NCI-H128 (cell line): ENCODE measurements around the gene CDC73.
A peak's percentile ranks its signal among the peaks of the same experiment; 100 is the strongest.
"Not testable (repeated sequence)": the region's sequence is repeated elsewhere in the genome, so short reads cannot be mapped to it uniquely, and the experiment has no call there.

ENCODE experiments used
- DNase-seq: peaks from one replicate; lab custom pipeline; 2025; ENCODE audit not compliant: unreplicated experiment; lab: John Stamatoyannopoulos, UW

CDC73 gene

DNA sequence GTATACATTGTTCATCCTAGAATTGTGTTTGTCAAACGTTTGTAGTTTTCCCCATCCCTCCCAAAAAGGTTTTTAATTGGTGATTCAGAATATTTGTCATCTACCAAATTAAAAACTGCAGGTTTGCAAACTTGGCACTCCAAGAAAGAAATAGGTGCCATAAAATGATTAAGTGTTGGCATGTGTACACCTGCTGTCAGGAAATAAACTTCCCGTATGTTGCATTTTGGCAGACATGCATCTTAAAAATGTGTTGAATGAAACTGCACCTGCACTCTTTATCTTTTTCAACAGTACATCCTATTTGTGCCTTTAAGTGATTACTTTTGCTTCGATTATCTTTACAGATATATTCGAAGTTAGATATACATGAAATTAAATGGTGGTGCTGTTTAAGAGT is 57.3 kb downstream of the CDC73 start:
- no peak for DNase-seq

DNA sequence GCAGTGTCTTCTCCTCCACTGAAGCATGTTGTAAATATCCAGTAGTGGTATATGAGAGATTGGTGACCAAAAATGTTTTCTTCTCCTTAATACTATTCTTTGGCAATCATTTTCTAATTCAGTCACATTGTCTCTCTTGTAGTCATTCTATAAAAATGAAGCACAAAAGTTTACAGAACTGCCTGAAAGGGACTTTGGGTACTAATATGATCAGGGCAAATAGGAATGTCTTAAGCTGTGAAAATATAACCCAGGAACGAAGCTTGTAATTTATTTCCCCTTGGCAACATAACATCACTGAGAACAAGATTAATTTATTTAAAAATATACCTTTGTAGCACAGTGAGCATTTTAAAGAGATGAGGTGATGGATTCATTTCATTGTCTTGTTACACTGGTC is 59.7 kb downstream of the CDC73 start:
- DNase-seq = no peak

DNA sequence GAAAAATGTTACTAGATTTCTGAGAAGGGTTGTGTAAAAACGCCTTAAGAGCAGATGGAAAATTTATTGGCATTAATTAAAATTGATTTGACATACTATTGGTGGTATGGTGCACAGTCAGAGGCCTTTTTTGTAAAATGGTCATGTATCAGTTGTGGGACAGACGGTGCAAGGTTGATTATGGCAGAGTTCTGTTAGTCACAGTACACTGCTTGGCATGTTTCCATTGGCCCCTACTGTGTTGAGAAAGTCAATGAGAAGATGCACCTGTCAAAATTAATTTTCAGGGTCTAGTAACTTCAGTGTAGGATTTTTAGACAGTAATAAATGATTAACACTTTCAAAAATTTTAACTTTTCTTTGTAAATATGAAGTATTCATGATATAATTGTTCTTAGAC is 60.2 kb downstream of the CDC73 start:
- no peak for DNase-seq

DNA sequence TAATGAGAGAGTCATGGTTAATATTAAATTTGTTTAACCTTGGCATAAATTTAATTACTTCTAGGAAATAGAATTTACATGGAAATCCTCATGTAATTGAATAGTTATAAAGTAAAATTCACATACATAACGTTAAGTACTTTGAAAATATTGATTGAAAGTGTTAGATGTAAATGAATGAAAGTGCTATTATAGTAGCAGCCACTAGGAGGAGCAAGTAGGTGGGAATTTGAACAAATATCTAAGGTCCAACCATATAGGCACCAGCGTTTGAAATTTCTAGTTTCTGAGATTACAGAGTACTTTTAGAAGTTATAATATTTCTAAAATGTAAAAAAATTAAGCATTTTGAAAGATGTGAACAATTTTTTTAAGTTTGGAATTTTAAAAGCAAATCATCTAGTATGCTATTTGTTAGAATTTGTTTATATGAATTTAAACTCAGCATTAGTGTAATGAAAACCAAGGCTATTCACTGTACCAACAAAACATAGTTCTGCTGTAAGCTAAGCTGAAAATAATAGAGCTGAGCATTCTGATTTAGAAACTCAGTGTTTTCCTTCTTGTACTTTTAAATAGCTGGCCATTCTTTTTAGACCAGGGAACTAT is 61.3 kb downstream of the CDC73 start:
- DNase-seq = no peak

DNA sequence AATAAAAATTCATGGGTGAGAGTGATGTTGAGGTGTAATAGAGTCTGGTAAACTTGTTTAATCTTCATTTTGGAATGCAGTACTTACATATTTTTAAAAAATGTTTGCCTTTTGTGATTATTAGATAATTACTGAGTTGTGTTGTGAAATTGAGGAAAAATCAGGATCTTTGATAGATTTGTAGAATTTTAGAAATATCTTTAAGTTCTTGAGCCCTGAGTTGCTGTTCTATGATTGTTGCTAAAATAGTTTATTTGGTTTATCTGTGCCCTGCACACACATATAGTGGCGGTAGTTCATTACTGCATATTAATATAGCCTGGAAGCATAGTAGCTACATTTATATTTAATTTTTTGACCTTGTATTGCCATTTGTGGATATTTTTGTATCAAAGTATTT is 62.9 kb downstream of the CDC73 start:
- no peak for DNase-seq

DNA sequence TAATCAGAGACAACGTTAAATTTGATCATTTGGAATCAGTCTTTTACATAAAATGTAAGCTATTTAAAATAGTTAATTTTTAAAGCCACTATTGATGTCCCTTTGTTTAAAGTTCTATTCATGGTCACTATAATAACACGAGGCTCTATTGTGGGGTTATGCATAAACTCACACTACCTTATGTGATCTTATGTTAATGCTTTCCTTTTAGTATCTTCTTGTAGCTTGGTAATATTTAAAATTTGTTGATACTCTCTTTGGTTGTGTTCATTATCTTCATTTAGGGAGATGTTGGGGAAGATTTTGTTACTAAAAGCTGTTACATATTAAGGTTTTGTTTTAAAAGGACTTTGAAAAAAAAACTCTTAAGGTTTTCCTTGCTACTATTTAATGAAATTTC is 63.4 kb downstream of the CDC73 start:
- no peak for DNase-seq

DNA sequence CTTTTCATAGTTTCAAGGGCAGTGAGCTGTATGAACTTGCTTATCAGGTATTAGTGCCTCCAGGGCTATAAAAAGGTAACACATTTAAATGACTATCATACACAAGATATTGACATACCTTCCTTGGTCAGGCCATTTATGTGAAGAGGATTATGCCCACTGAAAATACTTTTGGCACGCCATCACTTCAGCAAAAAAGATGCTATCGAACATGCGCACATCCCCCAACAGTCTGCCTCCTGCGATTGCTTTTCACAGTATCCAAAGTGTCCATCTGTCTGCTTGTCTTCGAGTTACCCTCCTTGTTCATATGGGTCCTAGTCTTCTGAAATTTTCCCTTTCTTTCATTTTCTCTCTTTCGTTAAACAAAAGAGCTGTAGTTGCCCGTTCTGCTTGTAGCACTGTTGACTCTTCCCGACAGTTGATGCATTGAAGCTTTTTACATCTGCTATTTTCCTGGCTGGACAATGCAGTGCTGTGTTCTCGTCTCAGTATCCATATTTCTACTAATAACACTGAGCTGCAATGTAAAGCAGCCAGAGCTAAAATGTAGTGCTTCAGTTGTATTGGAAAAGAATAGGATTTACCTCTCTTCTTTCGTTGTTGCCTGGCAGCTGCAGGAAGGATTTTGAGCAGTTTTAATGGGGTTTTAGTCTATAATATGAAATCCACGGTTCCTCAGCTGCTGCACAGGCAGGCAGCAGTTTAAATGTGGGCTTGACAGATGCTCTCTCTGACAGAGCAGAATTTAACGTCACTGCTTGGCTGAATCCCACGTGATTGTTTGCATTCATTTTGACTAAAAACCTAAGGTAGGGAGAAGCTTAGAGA is 64.3 kb downstream of the CDC73 start, which contains the start of gene B3GALT2:
Gene B3GALT2, minus strand, starts transcription at position 713 of the 831 bp plus-strand sequence. CDS start 5,051 bp downstream, outside the sequence.
- DNase-seq = peak; percentile 38

DNA sequence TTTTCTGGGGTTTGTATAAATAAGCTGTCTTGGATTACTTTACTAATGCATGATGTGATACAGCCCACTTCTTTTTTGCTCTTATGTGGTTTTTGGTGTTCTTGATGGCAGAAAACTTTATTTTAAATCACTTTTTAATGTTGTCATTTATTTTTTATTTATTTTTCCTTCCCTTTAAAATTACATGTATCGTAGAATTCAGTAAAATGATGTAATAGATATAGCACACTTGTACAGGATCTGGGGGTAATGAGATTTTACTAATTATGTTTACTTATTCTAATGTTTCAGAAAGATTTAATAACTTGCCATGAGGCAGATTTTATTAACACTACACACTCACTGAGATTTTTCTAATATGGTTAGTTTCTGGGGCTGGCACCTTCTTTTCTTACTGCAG is 65.3 kb downstream of the CDC73 start:
- DNase-seq = no peak

DNA sequence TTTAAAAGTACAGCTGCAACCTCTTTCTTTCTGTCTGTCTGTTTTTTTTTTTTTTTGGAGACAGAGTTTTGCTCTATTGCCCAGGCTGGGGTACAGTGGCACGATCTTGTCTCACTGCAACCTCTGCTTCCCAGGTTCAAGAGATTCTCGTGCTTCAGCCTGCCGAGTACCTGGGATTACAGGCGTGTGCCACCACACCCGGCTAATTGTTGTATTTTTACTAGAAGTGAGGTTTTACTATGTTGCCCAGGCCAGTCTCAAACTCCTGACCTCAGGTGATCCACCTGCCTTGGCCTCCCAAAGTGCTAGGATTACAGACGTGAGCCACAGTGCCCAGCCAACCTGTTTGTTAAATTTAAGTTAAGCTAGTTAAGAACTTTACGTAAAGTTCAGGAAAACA is 67.1 kb downstream of the CDC73 start:
- DNase-seq = not testable (repeated sequence)

DNA sequence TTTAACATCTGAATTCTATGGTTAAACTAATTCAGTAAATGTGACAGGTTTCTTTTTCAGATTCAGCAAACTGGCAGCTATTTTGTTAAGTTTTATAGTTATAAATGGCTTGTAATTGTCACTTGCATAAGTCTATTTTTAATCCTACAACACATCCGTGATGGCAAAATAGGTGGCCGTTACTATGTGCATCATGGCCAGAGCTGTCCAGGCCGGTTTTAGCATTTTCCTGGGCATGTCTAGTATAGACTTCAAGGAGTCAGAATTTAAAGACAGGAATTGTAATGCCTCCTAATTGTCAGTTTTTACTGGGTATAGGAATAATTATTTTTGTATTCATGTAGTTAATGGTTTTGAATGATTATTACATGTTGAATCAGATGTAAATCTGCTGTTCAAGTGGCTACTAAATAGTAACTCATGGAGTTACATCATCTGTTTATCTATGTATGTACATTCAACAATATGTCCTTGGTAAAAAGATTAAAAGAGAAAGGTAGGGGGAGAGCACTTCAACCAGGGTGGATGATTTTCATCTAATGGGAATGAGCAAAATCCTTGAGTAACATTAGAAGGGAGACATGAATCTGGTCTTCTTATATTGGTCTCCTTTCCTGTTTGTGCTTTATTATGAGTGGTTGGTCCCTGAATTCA is 67.7 kb downstream of the CDC73 start:
- DNase-seq = no peak

DNA sequence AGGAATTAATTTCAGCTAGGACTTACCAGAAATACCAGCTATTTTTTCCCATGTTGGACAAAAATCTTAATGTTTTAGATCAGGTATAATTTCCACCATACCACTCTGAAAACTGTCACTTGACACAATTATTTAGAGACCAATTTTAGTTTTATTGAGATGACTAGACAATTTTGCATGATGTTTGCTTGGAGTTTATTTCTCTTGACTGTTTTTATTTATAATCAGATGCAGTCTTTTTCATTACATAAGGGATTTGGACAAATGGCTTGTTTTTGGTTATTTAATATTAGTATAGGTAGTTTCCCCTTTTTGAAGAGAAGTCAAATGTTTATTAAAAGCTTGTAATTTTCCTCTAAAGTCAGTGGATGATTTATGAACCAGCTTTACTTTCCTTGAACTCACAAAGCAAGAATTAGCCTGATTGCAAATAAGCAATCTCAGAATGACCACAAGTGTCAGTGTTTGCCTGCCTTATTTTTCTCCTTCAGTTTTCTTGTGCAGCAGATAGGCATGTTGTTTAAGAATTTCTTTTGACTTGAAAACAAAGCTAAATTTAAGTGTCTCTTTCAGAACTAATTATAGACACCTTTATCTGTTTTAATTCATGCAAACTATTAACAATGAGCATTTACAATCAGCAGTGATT is 68.4 kb downstream of the CDC73 start:
- DNase-seq = no peak

DNA sequence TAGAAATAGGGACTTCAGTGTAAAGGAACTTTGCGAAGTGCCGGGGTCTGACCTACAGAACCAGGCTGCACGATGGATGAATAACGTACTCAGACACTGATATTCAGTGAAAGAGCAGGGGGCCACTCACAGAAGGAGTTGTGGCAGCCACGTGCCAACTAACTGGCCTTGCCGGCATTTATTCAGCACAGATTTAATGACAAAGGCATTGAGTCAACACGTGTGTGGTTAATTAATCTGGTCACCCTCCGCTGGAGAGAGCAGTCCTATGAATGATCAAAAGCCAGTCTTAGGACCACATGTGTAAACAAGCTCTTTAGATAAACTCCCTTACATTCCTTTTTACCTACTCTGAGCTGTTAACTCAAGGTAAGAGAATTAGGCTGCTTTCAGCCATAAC is 70.8 kb downstream of the CDC73 start:
- no peak for DNase-seq

DNA sequence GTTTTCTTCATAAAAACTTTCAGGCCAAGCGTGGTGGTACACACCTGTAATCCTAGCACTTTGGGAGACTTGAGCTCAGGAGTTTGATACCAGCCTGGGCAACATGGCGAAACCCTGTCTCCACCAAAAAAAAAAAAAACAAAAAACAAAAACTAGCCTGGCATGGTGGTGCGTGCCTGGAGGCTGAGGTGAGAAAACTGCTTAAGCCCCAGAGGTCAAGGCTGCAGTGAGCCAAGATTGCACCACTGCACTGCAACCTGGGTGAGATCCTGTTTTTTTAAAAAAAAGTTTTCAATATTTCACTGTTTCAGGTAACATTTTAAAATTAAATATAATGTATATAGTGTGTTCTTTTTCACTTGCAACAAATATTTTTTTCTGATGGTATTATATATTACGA is 78.1 kb downstream of the CDC73 start:
- DNase-seq = no peak

DNA sequence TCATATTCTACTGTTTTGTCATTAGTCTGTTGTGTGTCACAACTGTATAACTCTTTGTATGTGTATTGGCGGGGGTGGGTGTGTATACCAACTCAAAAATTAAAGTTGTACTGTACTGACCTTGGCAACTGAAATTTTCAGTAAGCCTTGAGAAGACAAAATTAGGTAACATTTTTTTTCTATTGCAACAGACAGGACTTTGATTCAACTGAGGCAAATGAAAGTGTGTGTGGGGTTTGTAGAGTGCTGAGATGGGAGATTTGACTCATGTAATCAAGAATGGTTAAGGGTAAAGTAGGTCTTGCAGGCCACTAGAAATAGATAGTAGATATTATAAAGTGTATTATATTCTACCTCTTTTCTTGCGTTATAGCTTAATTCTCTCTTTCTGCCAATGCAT is 79.2 kb downstream of the CDC73 start:
- DNase-seq = no peak

DNA sequence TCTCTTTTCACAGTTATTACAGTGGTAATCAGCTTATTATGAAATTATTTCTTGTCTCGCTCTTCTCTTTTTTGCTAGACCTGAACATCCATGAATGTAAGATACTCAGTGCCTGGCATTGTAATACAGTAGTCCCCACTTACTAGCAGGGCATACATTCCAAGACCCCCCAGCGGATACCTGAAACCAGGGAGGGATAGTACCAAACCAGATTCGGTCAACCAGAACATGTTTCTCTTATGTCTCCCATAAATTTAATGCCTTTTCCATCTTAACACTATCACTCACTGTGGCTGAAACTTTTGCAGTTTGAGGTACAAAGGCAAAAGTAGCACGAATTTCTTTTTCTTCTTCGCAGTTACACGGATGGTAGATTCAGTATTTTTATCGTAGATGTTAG is 89.2 kb downstream of the CDC73 start:
- DNase-seq = no peak

DNA sequence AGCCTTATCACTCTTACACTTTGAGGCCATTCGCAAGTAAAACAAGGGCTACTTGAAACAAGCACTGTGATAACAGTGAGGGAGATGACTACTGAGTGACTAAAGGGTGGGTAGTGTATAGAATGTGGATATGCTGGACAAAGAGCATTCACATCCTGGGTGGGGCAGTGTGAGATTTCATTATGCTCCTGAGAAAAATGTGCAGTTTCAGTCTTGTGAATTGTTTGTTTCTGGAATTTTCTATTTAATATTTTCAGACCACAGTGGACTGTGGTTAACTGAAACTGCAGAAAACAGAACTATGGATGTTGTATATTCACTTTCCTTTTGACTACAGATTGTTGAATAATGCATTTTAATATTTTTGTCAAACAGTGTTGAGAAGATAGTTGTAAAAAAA is 89.7 kb downstream of the CDC73 start:
- no peak for DNase-seq

DNA sequence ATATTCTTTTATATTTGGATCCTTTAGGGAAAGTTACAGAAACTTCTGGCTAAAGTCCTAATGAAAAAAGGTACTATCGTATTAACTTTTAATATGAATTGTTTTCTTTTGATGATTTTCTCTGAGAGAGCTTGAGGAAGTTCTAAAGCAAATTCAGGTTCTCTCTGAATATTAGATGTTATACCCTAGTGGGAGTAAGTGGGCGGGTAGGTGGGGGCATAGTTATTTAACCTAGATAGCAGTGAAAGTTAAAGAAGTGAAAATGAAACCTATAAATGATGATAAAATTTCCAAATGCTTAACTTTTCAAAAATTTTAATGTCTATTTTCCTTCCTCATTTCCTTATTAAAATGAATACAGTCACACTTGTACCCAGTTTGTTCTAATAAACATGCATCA is 90.8 kb downstream of the CDC73 start:
- no peak for DNase-seq

DNA sequence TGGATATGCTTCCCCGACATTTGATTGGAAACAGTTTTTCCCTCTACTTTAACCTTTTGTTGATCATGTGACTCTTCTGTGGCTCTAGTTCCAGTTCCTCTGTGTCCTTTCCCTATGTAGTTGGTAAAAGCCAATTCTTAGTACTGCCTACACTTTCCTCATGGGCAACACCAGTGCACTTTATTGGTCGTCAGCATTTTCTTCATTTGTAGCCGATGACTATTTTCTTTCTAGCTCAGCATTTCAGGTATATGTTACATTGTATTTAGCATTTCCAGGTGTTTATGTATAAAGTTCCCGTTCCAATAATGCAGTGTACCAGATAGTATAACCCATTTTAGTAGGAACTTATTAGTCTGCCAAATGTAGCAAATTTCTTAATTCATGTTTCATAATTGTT is 92.2 kb downstream of the CDC73 start:
- no peak for DNase-seq

DNA sequence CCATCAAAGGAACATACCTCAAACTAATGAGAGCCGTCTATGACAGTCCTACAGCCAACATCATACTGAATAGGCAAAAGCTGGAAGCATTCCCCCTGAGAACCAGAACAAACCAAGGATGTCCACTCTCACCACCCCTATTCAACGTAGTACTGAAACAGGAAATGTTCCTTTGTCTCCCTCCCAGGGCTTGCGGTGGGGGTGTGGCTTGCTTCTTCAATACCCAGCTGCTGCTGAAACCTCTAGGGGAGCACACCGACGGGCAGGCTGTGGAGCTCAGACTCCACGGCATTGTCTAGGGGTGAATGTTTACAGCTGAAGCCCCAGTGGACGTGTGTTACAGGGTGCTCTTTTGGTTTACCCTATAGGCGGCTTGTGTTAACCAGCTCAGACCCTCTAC is 95.1 kb downstream of the CDC73 start:
- DNase-seq = no peak

DNA sequence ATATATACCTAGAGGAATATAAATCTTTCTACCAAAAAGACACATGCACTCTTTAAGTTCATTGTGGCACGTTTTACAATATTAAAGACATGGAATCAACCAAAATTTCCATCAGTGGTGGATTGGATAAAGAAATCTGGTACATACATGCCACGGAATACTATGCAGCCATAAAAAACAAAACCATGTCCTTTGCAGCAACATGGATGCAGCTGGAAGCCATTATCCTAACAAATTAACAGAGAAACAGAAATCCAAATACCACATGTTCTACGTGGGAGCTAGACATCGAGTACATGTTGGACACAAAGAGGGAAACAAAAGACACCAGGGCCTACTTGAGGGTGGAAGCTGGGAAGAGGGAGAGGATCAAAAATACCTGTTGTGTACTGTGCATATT is 97.6 kb downstream of the CDC73 start:
- DNase-seq = no peak

DNA sequence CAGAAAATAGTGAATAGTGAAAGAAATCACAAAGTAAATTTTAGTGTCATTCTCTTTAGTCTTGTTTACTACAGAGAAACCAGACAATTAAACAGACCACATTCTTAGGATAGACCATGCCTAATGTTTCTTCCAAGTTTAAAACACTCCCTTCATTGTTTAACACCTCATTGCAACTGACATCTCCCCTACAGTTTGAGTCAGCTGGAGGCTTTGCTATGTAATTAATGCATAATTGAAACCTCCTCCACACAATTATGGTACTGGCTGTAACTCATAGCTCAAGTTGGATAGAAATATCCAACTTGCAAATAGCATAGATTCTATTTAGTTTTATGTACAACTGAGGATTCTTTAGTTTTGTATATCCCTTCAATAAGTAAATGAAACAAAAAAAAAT is 99.8 kb downstream of the CDC73 start:
- no peak for DNase-seq
